NCI-H1417 treated with DMSO at 0.1 percent for 48 hours (cell line): Measurements from ENCODE around the gene TMCO4.
"Not testable (repeated sequence)": the region's sequence is repeated elsewhere in the genome, so short reads cannot be mapped to it uniquely, and the experiment has no call there.

Experiments used
- DNase-seq: peaks from one replicate; lab custom pipeline; 2025; lab: John Stamatoyannopoulos, UW

Gene TMCO4

DNA sequence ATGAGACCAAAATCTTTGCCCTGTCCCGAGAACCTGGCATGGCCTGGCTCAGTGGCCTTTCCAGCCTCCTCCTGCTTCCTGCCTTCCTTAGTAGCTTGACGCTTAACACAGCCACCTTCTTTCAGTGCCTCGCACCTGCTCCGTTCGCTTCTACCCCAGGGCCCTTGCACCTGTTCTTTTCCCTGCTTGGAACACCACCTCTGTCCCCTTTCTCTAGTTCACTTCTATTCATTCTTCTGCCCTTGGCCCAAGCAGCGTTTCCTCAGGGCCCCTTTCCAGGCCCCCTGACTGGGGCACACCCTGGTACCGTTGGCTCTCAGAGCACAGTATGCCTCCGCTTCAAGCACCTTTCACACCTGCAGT, 144.0 kb downstream of the TMCO4 start:
- no peak for DNase-seq

DNA sequence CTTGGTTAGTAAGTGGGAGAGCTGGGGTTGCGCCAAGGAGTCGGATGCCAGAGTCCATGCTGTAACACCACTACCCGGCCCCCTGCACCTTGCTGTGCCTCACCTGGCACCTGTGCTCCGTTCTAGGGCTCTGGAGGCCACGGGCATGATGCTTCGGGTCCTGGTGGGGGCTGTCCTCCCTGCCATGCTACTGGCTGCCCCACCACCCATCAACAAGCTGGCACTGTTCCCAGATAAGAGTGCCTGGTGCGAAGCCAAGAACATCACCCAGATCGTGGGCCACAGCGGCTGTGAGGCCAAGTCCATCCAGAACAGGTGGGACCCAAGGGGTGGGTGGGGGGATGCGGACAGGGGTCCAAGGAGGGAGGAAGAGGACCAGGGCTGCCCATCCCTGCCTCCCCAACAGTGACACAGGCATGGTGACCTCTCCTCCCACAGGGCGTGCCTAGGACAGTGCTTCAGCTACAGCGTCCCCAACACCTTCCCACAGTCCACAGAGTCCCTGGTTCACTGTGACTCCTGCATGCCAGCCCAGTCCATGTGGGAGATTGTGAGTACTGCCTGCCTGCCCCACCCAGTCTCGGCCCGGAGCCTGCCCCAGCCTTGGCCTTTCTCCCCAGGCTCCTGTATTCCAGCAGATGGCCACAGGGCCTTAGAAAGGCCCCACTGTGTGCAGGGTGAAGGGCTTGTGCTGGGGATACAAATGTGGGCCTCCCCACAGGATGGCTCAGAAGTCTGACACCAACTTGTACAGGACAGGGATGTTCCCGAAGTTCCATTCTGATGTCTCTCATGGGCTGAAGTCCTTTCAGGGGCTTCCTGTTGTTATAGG, 144.6 kb downstream of the TMCO4 start:
- no peak for DNase-seq

- DNase-seq = no peak
These were observed 145.3 kb downstream of the TMCO4 start for GRCh38 chr1:19654386-19654785.

DNA sequence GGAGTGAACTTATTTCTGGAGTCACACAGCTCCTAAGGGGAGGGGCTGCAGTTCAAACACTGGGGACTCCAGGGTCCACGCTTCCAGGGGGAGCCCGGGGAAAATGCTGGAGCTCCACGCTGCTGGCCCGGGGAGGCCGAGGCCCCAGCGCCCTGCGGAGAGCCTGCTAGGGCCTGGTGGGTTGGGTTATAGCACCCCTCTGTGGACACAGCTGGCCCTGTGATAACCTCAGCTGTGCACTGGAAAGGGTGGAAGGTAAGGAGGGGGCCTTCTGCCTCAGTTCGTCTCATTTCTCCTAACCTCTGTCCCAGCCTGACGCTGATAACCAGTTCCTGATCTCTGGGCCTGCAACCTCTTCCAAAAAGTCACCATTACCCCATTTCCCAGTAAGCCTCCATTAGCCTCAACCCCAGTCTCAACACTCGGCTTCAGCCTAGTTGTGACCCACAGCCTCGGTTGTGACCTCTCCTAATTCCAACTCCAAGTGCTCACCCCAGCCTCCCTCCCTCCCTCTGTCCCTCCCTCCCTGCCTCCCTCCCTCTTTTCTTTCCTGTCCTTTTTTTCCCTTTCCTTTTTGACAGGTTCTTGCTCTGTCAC, 148.5 kb downstream of the TMCO4 start:
- DNase-seq = no peak

DNA sequence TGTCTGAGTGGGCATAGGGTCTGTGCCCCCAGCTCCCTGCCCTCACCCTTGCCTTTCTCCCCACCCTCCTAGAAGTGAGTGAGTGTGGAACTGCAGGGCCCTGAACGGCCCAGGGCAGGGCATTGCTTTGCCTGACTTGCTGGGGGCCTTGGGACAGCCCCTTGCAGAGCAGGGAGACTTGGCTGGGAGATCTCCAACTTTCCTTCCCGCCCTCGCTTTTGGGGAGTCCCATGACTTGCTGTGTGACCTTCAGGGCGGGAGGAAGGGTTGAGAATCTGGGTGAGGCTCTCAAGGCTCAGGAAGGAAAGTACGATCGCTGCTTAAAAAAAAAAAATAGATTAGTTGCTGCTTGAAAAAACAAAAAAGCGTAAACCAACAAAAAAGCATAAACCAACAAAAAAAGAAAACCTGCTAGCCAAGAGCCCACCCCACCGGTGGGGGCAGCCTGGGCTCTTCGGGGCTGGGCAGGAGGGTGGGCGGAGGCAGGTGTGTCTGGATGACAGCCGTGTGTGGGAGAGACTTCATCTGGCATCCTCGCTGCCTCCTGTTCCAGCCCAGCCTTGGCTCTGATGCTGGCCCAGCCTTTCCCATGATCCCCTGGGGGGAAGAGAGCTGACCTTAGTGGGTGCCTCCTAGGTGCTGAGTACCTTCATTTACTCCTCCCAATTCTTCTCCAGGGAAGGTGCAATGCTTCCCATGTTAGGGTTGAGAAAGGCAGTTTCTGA, 149.1 kb downstream of the TMCO4 start:
- no peak for DNase-seq

DNA sequence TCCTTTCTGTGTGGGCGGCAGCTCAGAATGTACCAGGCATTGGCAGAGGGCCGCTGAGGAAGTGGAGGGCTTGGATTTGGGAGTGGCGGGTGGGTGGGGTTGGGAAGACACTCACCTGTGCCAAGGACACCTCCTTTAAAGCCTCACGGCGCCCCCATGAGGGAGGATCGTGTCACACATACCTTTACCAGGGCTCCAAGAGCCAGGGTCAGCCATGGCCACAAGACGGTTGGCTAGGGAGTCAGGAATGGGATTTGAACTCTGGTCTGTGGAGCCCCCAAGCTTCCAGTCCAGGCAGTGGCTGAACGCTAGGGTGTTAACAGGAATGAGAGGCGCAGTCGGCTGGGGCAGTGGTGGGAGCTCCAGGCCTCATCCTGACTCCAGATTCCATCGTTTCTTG, 151.0 kb downstream of the TMCO4 start:
- DNase-seq = no peak

GRCh38 chr1:19648239-19648638, 151.5 kb downstream of the TMCO4 start:
- DNase-seq = no peak

DNA sequence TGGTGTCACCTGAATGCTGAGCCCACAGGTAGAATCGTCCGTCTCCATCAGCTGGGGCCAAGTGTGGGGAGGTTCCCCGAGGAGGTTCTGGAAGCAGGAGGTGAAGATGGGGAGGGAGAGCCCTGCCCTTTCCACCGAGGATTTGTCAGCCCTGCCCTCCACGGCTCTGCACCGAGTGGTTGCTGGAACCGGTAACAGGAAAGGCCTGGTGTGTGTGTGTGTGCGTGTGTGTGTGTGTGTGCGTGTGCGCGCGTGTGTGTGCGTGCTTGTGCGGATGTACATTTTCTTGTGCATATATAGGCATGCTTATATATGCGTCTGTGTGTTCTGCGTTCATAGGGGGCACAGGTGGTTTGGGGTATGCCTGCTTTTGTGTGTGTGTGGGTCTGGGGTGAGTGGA, 152.1 kb downstream of the TMCO4 start:
- DNase-seq = no peak

- no peak for DNase-seq
These were observed 153.1 kb downstream of the TMCO4 start for GRCh38 chr1:19646377-19647319.

DNA sequence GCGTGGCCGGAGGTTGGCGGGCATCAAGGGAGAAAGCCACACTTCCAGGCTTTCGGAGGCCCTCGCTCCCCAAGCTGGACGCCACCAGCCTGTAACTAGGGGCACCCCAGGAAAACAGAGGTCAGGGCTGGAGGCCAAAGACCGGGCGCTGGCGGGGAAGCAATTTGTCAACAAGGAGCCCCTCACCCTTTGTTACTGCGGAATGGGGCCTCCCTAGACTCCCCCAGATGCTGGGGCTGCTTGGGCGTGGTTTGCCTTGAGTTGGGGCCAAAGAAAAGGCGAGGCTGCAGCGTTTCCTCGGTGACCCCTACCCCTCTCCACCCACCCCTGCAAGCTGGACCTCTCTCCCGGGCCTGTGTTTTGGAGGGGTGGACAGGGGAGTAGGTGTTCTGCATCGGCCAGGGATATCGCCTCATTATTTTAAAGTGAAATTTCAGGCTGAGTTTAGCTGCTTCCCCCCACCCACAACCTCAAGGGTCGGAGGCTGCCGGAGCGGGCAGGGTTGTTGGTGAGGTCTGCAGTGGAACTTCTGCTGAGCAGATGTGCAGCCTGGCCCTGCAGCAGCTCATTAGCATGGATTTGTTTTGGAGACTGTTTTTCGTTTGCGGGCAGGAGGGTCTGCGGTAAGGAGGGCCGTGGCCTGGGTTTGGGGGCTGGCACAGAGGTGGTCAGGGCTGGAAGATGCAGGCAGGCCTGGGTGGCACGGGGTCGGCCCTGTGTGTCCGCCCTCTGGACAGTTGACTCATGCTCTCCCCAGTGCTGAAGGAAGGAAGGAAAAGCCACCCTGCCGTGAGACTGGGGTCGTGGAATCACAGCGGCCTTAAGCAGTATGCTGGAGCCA, 154.1 kb downstream of the TMCO4 start:
- DNase-seq = no peak

DNA sequence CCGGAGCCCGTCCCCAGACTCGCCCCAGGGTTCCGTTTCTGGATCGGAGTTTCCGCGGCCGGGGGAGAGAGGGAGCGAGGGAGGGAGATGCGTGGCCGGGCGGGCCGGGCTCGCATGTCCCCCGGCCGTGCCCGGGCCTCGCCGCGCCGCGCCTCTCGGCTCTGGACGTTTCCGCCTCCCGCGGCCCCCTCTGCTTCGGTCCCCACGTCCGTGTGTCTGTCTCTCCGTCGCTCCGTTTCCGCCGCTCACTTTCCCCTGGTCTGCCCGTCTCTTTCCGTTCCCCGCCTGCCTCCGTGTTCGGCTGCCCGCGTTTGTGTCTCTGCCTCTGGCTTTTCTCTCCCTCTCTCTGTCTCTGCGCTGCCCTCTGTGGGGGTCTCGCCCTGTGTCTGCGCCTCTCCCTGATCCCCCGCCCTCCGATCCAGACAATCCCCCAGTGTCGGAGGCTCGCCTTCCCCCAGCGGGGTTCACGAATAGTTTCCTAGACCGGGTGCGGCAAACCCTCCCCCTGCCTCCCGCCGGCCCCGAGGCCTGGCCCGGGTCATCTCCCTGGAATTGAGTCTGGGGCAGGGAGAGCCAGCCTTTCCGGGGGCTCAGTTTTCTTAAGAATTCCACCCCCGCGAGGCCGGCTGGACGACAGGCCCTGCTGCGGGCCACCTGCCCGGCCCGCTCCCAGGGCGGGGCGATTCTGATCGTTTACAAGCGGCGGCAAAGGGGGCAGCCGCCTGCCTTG, 154.9 kb downstream of the TMCO4 start:
- DNase-seq = no peak

DNA sequence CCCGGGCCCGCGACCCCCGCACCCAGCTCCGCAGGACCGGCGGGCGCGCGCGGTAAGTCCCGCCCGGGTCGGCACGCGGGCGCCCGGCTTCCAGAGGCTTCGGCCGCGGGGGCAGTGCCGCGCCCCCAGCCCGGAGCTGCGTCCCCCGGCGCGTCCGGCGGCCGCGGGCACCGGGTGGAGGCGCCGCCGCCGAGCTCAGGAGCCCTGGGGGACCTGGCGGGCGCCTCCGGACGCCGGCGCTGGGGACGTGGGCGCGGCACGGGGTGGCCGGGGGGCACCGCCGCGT, 155.4 kb downstream of the TMCO4 start:
- DNase-seq = no peak

DNA sequence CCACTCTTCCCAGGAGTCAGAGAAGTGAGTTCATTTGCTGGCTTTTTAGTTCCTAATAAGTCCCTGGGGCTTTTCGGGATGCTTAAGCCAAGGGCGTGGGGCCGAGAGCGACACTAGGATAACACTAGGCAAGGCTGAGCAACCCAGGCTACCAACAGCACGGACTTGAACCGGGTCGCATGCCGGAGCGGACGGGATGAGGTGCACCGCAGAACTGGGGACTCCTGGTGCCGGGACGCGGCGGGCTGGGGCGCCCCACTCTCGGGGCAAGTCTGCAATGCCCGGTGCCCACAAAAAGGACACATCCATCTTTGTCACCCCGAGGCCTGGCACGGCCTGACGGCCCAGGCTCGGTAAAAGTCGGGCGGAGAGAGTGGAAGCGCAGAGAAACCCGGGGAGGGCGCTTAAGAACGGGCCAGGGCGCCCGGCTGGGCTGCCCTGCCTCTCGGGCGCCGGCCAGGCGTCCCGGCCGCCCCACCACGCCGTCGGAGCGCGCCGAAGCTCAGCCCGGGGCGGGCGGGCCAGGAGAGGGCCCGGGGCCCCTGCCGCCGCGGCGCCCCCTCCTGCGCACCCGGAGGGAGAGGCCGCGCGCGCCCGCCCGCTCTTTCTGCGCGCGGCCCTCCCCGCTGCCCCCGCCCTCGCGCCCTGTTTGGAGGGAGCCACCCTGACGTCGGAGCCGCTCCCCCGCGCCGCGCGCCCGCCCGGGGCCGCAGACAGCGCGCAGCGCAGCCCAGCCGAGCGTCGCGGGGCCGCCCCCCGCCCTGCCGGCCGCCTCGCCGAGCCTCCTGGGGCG, 155.9 kb downstream of the TMCO4 start, which contains the start of gene NBL1:
NBL1 (plus strand) TSS at position 710 of the 793 bp plus-strand sequence. CDS start 10,720 bp downstream, outside the sequence.
- no peak for DNase-seq

- no peak for DNase-seq
These were observed 156.6 kb downstream of the TMCO4 start for GRCh38 chr1:19643121-19643520.

DNA sequence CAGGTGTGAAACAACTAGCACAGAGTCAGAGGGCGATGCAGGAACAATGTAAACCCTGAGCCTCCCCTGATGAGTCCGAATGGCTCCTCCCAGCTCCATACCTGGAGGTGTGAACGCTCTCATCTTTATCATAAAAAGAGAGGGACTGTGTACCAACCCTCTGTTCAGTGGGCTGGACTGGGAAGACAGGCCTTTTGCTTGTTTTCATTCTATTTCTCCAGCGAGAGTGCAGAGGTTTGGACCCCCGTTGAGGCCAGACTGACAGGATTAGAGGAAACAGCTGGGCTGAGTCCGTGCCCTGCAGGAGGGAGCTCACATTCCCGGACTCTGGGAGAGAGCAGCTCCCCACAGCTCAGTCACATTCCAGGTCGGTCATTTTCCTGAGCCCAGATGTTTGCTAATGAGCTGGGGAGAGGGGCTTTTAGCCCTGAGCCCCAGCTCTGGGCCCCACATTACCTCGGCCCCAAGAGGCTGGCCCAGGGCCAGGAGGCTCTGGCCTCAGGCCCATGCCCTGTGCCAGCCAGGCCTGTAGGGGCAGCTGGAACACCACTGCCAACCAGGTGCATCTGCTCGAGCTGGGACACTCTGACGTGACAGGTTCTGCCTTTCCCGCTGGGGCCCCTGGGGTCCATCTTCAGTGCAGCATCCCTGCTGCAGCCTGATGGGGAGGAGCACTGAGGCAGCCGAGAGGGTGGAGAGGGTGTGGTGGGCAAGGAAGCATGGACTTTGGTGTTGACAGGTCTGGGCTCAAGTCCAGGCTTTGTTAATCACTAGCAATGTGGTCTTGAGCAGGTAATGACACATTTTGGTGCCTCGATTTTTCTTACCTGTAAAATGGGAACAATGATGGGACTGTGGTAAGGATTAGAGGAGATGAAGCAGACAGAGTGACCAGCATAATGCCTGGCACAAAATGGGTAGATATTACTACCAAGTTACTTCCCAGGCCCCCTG, 159.1 kb downstream of the TMCO4 start:
- DNase-seq = no peak

- no peak for DNase-seq
These were observed 159.7 kb downstream of the TMCO4 start for GRCh38 chr1:19639999-19640362.

DNA sequence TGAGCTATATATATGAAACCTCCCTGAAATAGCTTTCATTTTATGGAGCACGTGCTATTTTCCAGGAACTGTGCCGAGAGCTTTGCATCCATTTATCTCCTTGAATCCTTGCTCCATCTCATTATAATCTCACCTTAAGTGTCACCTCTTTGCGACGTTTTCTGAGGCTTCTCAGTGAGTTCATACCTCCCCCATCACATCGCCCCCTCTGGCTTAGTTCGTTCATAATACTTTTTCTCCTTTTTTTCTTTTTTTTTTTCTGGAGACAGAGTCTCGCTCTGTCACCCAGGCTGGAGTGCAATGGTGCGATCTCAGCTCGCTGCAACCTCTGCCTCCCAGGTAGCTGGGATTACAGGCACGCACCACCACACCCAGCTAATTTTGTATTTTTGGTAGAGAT, 160.5 kb downstream of the TMCO4 start:
- not testable (repeated sequence) for DNase-seq

- DNase-seq = no peak
These were observed 162.1 kb downstream of the TMCO4 start for GRCh38 chr1:19637606-19638005.

DNA sequence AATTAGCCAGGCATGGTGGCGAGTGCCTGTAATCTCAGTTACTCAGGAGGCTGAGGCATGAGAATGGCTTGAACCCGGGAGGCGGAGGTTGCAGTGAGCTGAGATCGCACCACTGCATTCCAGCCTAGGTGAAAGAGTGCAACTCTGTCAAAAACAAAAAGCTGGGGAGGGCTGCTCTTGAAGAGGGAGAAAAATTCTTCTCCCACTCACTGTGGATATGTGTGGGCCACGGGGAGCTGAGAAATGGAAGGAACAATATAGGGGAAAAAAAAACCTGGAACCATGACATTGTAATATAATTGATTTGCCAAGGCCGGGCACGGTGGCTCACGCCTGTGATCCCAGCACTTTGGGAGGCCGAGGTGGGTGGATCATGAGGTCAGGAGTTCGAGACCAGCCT, 163.0 kb downstream of the TMCO4 start:
- DNase-seq = not testable (repeated sequence)
